ENCODE results near the gene ABCC9.

The ABCC9 gene

GRCh38 chr12:21879312-21879711 is 61.9 kb downstream of the ABCC9 start:
- no peak for DNase-seq

- DNase-seq: no peak
Observed at GRCh38 chr12:21877293-21877982, 63.8 kb downstream of the ABCC9 start.

DNA sequence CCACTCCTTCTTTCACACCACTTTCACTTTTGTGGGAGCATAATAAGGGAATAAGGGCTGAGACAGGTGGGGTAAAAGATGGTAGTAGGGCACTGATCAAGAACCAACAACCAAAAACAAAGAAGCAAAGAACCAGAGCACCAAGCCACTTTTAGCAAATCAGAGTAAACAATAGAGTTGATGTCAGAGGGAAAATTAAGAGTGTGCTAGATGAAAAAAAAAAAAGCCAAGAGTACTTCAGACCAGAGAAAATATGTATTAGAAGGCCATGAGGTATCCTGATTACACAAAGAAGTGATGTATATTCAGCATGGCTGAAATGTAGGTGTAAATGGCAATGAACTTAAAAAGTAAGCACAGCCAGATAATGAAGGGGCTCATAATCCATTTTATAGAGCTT is 75.4 kb downstream of the ABCC9 start:
- no peak for DNase-seq

- DNase-seq: no peak
Observed at GRCh38 chr12:21860534-21860933, 80.7 kb downstream of the ABCC9 start.

GRCh38 chr12:21860128-21860527 is 81.1 kb downstream of the ABCC9 start:
- no peak for DNase-seq

DNA sequence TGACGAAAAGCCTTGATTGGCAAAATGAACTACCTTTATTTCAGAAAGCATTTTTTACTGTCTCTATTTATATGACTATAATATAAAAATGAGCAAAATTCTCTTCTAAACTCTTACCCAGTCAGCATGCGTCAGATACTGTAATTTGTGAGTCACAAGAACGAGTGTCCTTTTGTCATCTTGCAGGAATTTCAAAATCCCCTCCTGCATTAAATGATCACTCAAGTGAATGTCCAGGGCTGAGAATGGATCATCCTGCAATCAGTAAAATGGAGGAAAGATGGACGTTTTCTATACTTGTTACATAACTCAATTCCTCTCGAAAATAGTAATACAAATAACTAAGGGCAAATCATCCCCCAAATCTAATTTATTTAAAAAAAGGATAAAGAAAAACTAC is 89.0 kb downstream of the ABCC9 start:
- DNase-seq: no peak

GRCh38 chr12:21851151-21851550 is 90.1 kb downstream of the ABCC9 start:
- DNase-seq: no peak

GRCh38 chr12:21850419-21850818 is 90.8 kb downstream of the ABCC9 start:
- DNase-seq: no peak

DNA sequence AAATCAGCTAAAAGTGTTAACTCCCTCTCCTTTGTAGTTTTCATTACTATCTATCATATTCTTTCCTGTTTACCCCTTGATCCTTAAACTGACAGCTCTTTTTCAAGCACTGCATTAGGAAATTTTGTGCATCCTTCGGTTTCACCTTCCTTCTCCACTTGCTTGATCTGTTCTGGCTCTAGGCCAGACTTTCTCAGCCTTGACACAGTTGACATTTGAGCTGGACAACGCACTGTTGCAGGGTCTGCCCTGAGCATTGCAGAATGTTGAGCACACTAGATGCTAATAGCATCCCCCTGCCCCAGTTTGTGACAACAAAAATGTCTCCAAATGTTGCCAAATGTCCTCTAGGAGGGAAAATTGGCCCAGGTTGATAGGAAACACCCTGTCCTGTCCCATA is 91.3 kb downstream of the ABCC9 start:
- DNase-seq: no peak

GRCh38 chr12:21848192-21848591 is 93.0 kb downstream of the ABCC9 start:
- DNase-seq: no peak

- no peak for DNase-seq
Observed at GRCh38 chr12:21843795-21844194, 97.4 kb downstream of the ABCC9 start.

GRCh38 chr12:21839776-21840175 is 101.5 kb downstream of the ABCC9 start:
- no peak for DNase-seq

DNA sequence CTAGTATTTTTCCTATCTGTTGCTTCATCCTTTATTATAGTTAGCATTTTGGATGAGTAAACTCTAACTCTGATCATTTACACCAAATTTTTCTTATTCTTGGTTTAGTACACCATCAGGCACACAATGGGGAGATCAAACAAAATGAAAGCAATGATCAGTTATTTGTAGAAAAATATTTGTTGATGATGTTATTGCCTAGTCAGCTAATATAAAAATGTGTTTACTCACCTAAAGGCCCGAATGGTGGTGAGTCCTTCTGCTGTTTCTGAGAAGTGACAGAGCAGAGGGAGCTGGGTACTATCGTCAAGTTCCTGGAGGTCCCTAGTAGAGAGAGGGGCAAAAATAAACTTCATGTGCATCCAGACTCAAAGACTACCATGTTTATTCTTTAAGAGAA is 103.4 kb downstream of the ABCC9 start:
- no peak for DNase-seq

DNA sequence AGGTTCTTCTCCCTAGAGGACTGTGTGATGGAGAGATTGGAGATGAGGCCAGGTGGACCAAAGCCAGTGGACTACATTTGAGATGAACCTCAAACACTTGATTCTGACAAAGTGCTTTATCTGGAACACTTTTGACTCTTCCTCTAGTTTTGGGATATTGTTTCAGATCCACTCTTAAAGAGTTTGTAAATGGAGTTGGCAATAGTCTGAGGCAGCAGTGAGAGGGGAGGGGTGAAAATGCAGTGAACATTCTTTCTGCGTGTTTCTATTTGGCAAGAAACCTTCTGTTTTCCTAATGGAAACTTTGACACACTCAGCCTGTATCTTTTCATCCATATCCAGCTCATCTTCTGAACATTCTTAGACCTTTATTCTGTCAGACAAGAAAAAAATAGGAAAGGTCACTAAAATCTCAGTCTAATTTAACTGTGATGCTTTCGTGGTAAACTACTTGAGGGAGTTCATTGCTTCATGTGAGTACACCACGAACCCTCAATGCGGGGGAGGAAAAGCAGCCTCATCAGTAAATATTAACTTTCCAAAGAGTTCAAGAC is 109.4 kb downstream of the ABCC9 start:
- DNase-seq: no peak

- no peak for DNase-seq
Observed at GRCh38 chr12:21828779-21829178, 112.4 kb downstream of the ABCC9 start.

GRCh38 chr12:21828136-21828775 is 113.0 kb downstream of the ABCC9 start:
- DNase-seq: no peak

- DNase-seq: no peak
Observed at GRCh38 chr12:21827083-21827482, 114.1 kb downstream of the ABCC9 start.

GRCh38 chr12:21826618-21826910 is 114.7 kb downstream of the ABCC9 start:
- no peak for DNase-seq

DNA sequence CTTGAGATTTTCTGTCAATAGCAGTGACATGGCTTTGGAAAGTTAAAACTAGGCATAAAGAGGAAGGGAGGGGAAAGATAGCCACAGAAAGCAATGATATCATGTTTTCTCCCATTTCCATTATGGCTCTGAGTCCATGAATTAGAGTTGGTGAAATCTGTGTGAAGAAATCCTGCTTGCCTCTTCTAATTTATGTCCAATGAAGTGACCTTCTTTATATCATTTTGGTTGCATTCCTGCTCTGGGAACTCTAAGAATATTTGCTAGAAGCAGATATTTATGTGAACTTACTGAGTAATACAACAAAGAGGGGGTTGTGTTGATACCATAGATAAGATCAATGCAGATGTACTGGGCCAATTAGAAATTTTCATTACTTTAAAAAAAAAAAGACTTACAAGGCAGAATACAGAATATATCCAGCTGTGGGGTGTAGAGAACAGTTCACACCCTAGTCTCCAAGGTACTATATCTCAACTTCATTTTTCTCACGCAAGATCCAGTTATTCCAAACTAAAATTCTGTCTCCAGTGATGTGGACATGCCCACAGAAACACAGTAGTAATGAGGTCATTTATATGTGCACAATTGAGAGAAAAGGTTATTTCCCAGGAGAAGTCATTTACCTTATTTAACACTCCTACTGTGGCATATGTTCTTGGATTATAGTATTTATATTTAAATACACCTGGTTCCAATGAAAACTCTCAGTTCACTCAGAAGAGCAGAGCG is 115.2 kb downstream of the ABCC9 start:
- DNase-seq: no peak

GRCh38 chr12:21823581-21823980 is 117.6 kb downstream of the ABCC9 start:
- peak in 31 of 51 donors; percentile 2 to 70 (median 27) for DNase-seq

- no peak for DNase-seq
Observed at GRCh38 chr12:21819678-21820077, 121.5 kb downstream of the ABCC9 start.

DNA sequence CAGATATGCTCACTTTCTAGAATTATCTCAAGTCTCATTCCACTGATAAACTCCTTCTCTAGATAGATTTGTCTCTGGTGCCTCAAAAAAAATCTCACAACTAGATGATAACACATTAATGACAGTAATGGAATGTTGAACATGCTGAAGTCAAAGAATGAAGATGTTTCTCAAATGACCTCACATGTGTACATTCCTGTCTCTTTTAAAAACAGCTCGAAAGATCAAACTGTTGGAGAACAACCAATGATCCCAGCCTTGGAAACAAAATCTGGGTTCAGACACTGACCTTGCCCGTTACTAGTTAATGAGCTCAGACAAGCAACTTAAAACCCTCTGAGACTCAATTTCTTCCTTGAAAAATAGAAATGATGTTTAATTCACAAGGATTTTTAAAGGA is 122.0 kb downstream of the ABCC9 start:
- no peak for DNase-seq

DNA sequence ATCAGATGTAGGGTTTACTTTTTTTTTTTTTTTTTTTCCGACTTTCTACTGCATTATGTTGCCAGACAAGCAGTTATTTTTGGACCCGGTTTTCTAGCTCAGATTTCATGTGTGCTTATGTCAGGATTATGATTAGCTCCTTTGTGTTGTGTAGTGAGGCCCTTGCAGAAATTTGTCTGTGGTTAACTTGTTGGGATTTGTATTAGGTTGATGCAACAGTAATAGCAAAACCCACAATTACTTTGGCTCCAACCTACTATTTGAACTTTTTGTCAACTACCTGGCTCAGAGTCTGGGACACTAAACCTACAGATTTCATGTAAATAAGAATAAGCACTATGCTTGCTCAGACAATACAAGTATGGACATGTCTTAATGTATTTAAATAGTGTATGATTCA is 122.6 kb downstream of the ABCC9 start:
- DNase-seq: no peak

All from hypothalamus (tissue), 51 donors.